Immature natural killer cell (primary cell): ENCODE data around the gene SRMS. TPM values are rescaled to one million over a fixed set of nuclear protein-coding genes. Genes with fewer than 3 reads are reported as not detected.

Experiments
- DNase-seq, 3 donors: peaks; one replicate each; pipeline ENCODE4 v3.0.0; 2022; ENCODE audit warnings: mixed read lengths in 1 of 3
- H3K27ac Mint-ChIP-seq, 6 donors: one replicate each; pipeline ENCODE4 v1.8.0; 2020; ENCODE audit warnings: mixed read lengths in 6 of 6, mild to moderate bottlenecking in 5 of 6, inconsistent platforms in 4 of 6, moderate library complexity in 3 of 6
- H3K27me3 Mint-ChIP-seq, 3 donors: one replicate each; pipeline ENCODE4 v1.8.0; 2020 to 2021; ENCODE audit warnings: low read depth in 3 of 3, mild to moderate bottlenecking in 3 of 3, mixed read lengths in 3 of 3, moderate library complexity in 3 of 3, inconsistent platforms in 1 of 3
- H3K36me3 Mint-ChIP-seq, 3 donors: one replicate each; pipeline ENCODE4 v1.8.0; 2020; ENCODE audit warnings: mixed read lengths in 3 of 3, inconsistent platforms in 2 of 3, mild to moderate bottlenecking in 2 of 3
- H3K4me1 Mint-ChIP-seq, 2 donors: one replicate each; pipeline ENCODE4 v1.8.0; 2020; ENCODE audit warnings: inconsistent platforms in 2 of 2, mild to moderate bottlenecking in 2 of 2, mixed read lengths in 2 of 2, moderate library complexity in 1 of 2
- H3K4me3 Mint-ChIP-seq, 5 donors: one replicate each; pipeline ENCODE4 v1.8.0; 2020; ENCODE audit warnings: mild to moderate bottlenecking in 5 of 5, mixed read lengths in 5 of 5, inconsistent platforms in 3 of 5, moderate library complexity in 3 of 5
- H3K9me3 Mint-ChIP-seq, 6 donors: one replicate each; pipeline ENCODE4 v1.8.0; 2020; ENCODE audit warnings: mild to moderate bottlenecking in 6 of 6, mixed read lengths in 6 of 6, inconsistent platforms in 4 of 6, moderate library complexity in 3 of 6
- polyA plus RNA-seq, 3 donors: library from polyadenylated mRNA; unstranded; fragments of 300-500 nt; fragmentation: Illumina TruSeq; gene quantifications; one replicate each; pipeline ENCODE4 v1.2.3, GENCODE V29; 2021

The SRMS gene
- polyA plus RNA-seq, 3 donors from 2014 or later: not detected

GRCh38 chr20:63495167-63495720 is 52.3 kb downstream of the SRMS start:
- peaks cover 0 to 2% of the 10 kb centered on the region in 2 donors for H3K4me1 Mint-ChIP-seq
- no peak overlapping the region for H3K4me3 Mint-ChIP-seq
- no peak overlapping the region for H3K27ac Mint-ChIP-seq
- H3K9me3 Mint-ChIP-seq: no peaks in the 10 kb centered on the region
- H3K27me3 Mint-ChIP-seq: peaks cover 5 to 11% (median 6%) of the 10 kb centered on the region in 3 donors
- H3K36me3 Mint-ChIP-seq: no peaks in the 10 kb centered on the region
- DNase-seq: no peak

GRCh38 chr20:63494420-63495166 is 53.0 kb downstream of the SRMS start:
- DNase-seq: no peak
- Mint-ChIP-seq H3K27me3 (peaks cover 5 to 13% (median 6%) of the 10 kb centered on the region in 3 donors), H3K36me3 (no peaks in the 10 kb centered on the region), H3K27ac (no peak overlapping the region), H3K4me3 (no peak overlapping the region), H3K4me1 (peaks cover 0 to 2% of the 10 kb centered on the region in 2 donors), H3K9me3 (no peaks in the 10 kb centered on the region)

DNA sequence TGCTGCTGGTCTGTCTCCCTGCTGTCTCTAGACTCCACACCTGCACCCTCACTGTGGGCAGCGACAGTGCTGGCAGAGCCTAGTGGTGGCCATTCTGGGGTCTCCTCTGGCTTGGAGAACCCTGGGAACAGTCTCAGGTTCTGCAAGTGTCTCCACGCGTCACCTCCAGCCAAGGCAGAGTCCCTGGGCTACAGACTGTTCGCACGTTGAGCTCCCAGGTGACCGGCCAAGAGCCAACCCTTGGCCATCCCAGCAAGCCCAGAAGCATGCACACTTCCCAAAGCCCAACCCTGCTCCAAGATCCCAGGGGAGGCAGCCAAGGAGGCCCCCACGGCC is 53.5 kb downstream of the SRMS start:
- H3K4me3 Mint-ChIP-seq: no peak overlapping the region
- H3K36me3 Mint-ChIP-seq: no peaks in the 10 kb centered on the region
- no peak for DNase-seq
- no peak overlapping the region for H3K27ac Mint-ChIP-seq
- peaks cover 5 to 13% (median 6%) of the 10 kb centered on the region in 3 donors for H3K27me3 Mint-ChIP-seq
- H3K9me3 Mint-ChIP-seq: no peaks in the 10 kb centered on the region
- peaks cover 0 to 2% of the 10 kb centered on the region in 2 donors for H3K4me1 Mint-ChIP-seq

GRCh38 chr20:63493563-63494020 is 54.0 kb downstream of the SRMS start:
- no peak overlapping the region for H3K4me3 Mint-ChIP-seq
- H3K9me3 Mint-ChIP-seq: no peaks in the 10 kb centered on the region
- peaks cover 5 to 13% (median 6%) of the 10 kb centered on the region in 3 donors for H3K27me3 Mint-ChIP-seq
- DNase-seq: no peak
- H3K36me3 Mint-ChIP-seq: no peaks in the 10 kb centered on the region
- H3K4me1 Mint-ChIP-seq: peaks cover 0 to 2% of the 10 kb centered on the region in 2 donors
- H3K27ac Mint-ChIP-seq: no peak overlapping the region

GRCh38 chr20:63492982-63493381 is 54.6 kb downstream of the SRMS start:
- Mint-ChIP-seq H3K36me3 (no peaks in the 10 kb centered on the region), H3K9me3 (no peaks in the 10 kb centered on the region), H3K27me3 (peaks cover 5 to 13% (median 6%) of the 10 kb centered on the region in 3 donors), H3K4me1 (peaks cover 0 to 2% of the 10 kb centered on the region in 2 donors), H3K27ac (no peak overlapping the region), H3K4me3 (no peak overlapping the region)
- DNase-seq: no peak

- Mint-ChIP-seq H3K27me3 (peaks cover 5 to 13% (median 5%) of the 10 kb centered on the region in 3 donors), H3K27ac (peak overlapping the region in 1 of 6 donors; percentile 75), H3K9me3 (no peaks in the 10 kb centered on the region), H3K4me1 (peaks cover 0 to 2% of the 10 kb centered on the region in 2 donors), H3K4me3 (no peak overlapping the region), H3K36me3 (no peaks in the 10 kb centered on the region)
- DNase-seq: no peak
These were observed 55.0 kb downstream of the SRMS start for GRCh38 chr20:63492518-63492917.

GRCh38 chr20:63491635-63492230 is 55.8 kb downstream of the SRMS start:
- no peak for DNase-seq
- Mint-ChIP-seq H3K27ac (no peak overlapping the region), H3K4me3 (no peak overlapping the region), H3K4me1 (peaks cover 0 to 2% of the 10 kb centered on the region in 2 donors), H3K27me3 (peaks cover 2 to 13% (median 3%) of the 10 kb centered on the region in 3 donors), H3K9me3 (no peaks in the 10 kb centered on the region), H3K36me3 (no peaks in the 10 kb centered on the region)

- Mint-ChIP-seq H3K27ac (no peak overlapping the region), H3K4me3 (no peak overlapping the region), H3K27me3 (peaks cover 2 to 7% (median 2%) of the 10 kb centered on the region in 3 donors), H3K4me1 (peaks cover 0 to under 1% of the 10 kb centered on the region in 2 donors), H3K9me3 (no peaks in the 10 kb centered on the region), H3K36me3 (no peaks in the 10 kb centered on the region)
- no peak for DNase-seq
These were observed 56.5 kb downstream of the SRMS start for GRCh38 chr20:63491078-63491477.

Other genes with a start within 250 kb of the SRMS start
- gene CHRNA4, start 186.4 kb downstream of the SRMS start, polyA plus RNA-seq: not detected
- gene KCNQ2, start 75.1 kb downstream of the SRMS start, polyA plus RNA-seq: under 1 TPM in 1 of 3 donors, not detected in 2; 0.73 TPM
- gene EEF1A2, start 48.7 kb downstream of the SRMS start, polyA plus RNA-seq: not detected
- 10 to 100 TPM; 14.9 to 84.3 (median 41.9) TPM for gene PPDPF, start 27.0 kb downstream of the SRMS start, polyA plus RNA-seq
- gene PTK6, start 10.4 kb downstream of the SRMS start, polyA plus RNA-seq: under 1 TPM in 1 of 3 donors, not detected in 2; 0.37 TPM
- gene FNDC11, start 6.4 kb upstream of the SRMS start, polyA plus RNA-seq: not detected
- gene HELZ2, start 26.5 kb upstream of the SRMS start, polyA plus RNA-seq: 10 to 100 TPM in 1 of 3 donors, 1 to 10 TPM in 2; 2.4 to 11.3 (median 3.7) TPM
- gene GMEB2, start 79.4 kb upstream of the SRMS start, polyA plus RNA-seq: 10 to 100 TPM in 1 of 3 donors, 1 to 10 TPM in 1, not detected in 1; 2.7 to 11.4 TPM
- 1 to 10 TPM in 2 of 3 donors, under 1 TPM in 1; 0.36 to 1.6 (median 1.1) TPM for gene STMN3, start 105.7 kb upstream of the SRMS start, polyA plus RNA-seq
- gene RTEL1, start 110.6 kb upstream of the SRMS start, polyA plus RNA-seq: 1 to 10 TPM in 2 of 3 donors, not detected in 1; 1.5 to 7.3 TPM
- not detected for gene TNFRSF6B, start 148.9 kb upstream of the SRMS start, polyA plus RNA-seq
- gene ARFRP1, start 160.2 kb upstream of the SRMS start, polyA plus RNA-seq: 10 to 100 TPM; 43.0 to 72.7 (median 54.3) TPM
- gene ZGPAT, start 160.3 kb upstream of the SRMS start, polyA plus RNA-seq: 10 to 100 TPM; 26.6 to 64.1 (median 33.9) TPM
- 100 to 1,000 TPM; 177 to 227 (median 180) TPM for gene LIME1, start 188.9 kb upstream of the SRMS start, polyA plus RNA-seq
- 1 to 10 TPM; 1.5 to 3.6 (median 3.2) TPM for gene SLC2A4RG, start 192.0 kb upstream of the SRMS start, polyA plus RNA-seq